Endothelial cell of umbilical vein (primary cell): ENCODE results near the gene BTBD8. TPM values are rescaled to one million over a fixed set of nuclear protein-coding genes. Genes with fewer than 3 reads are reported as not detected.
A peak's percentile ranks its signal among the peaks of the same experiment; 100 is the strongest.

Source experiments
- BruUV-seq: library from RNA; stranded (reverse); fragments of 400-500 nt; replicated peaks from 2 replicates; lab custom pipeline; 2021; lab: Mats Ljungman, UMichigan
- CTCF ChIA-PET: fragments of 300-600, 350-600 bp; sonication (Branson Sonifier 250); formaldehyde crosslinking; loops from one replicate; lab custom pipeline; 2021; ENCODE audit warnings: antibody characterized with exemption, inconsistent platforms; lab: Charles Lee
- POLR2A ChIA-PET: fragments of 300-600, 350-600 bp; sonication (Branson Sonifier 250); formaldehyde crosslinking; loops from one replicate; lab custom pipeline; 2021; ENCODE audit warnings: antibody characterized with exemption, inconsistent platforms; lab: Charles Lee
- DNase-seq: peaks from one replicate; pipeline ENCODE4 v3.0.0-alpha.2; 2011; ENCODE audit warnings: low read depth, low spot score
- FAIRE-seq: peaks from 2 replicates; lab custom pipeline; 2011; peaks lifted over from hg19 to GRCh38; lab: Jason Lieb, UNC
- H2AFZ ChIP-seq: 2 replicates; pipeline ENCODE4 v1.6.0; 2012; ENCODE audit warnings: low read depth, low read length, control low read depth, inconsistent platforms
- H3K27ac ChIP-seq: 2 replicates; pipeline ENCODE4 v1.5.1; 2011; ENCODE audit warnings: low read depth, mild to moderate bottlenecking, control low read depth, low read length, moderate library complexity; ENCODE audit not compliant: insufficient read depth
- H3K27me3 ChIP-seq, 2 experiments: 2 replicates each; pipeline versions ENCODE4 v1.6.0 to v1.6.1; 2011; ENCODE audit warnings: low read length in 2 of 2, mixed read lengths in 1 of 2; ENCODE audit not compliant: control insufficient read depth in 2 of 2, insufficient read depth in 2 of 2
- H3K36me3 ChIP-seq, 2 experiments: 2 replicates in 1 of 2; 3 replicates in 1 of 2; pipeline ENCODE4 v1.5.1; 2011; ENCODE audit warnings: low read length in 2 of 2, mild to moderate bottlenecking in 1 of 2, moderate library complexity in 1 of 2; ENCODE audit not compliant: control insufficient read depth in 2 of 2, insufficient read depth in 2 of 2; ENCODE audit errors: extremely low read depth in 1 of 2
- H3K4me1 ChIP-seq: 3 replicates; pipeline ENCODE4 v1.5.1; 2011; ENCODE audit warnings: mild to moderate bottlenecking, low read length; ENCODE audit not compliant: control insufficient read depth, insufficient read depth; ENCODE audit errors: extremely low read depth
- H3K4me2 ChIP-seq: 2 replicates; pipeline ENCODE4 v1.6.1; 2011; ENCODE audit warnings: low read length, control low read depth, mixed read lengths; ENCODE audit not compliant: insufficient read depth
- H3K4me3 ChIP-seq, 3 experiments: fragments of 200-600 bp in 1 of 3; sonication (generic), shearing (Covaris generic) in 1 of 3; replicated peaks in 1 of 3; 2 replicates each; pipeline ENCODE4 v1.5.1; 2011 to 2016; ENCODE audit warnings: control low read depth in 3 of 3, low read length in 3 of 3, mild to moderate bottlenecking in 2 of 3, inconsistent platforms in 1 of 3, low read depth in 1 of 3, moderate library complexity in 1 of 3; ENCODE audit not compliant: insufficient read depth in 1 of 3
- H3K79me2 ChIP-seq: 2 replicates; pipeline ENCODE4 v1.6.0; 2012; ENCODE audit warnings: low read length, inconsistent platforms; ENCODE audit not compliant: control insufficient read depth, insufficient read depth
- H3K9ac ChIP-seq: replicated peaks from 2 replicates; pipeline ENCODE3; 2011; ENCODE audit warnings: low read length, control low read depth; ENCODE audit not compliant: insufficient read depth; ENCODE audit errors: extremely low read depth
- H3K9me1 ChIP-seq: replicated peaks from 3 replicates; pipeline ENCODE4 v1.6.0; 2011; ENCODE audit warnings: mild to moderate bottlenecking, low read length; ENCODE audit not compliant: control insufficient read depth, insufficient read depth; ENCODE audit errors: extremely low read depth
- H3K9me3 ChIP-seq: replicated peaks from 2 replicates; pipeline ENCODE4 v1.5.1; 2012; ENCODE audit warnings: low read length, inconsistent platforms; ENCODE audit not compliant: control insufficient read depth, insufficient read depth
- H4K20me1 ChIP-seq: replicated peaks from 2 replicates; pipeline ENCODE3; 2011; ENCODE audit warnings: mild to moderate bottlenecking, low read length; ENCODE audit not compliant: control insufficient read depth, insufficient read depth; ENCODE audit errors: extremely low read depth
- CTCF ChIP-seq, 2 donors: IDR thresholded peaks; 1 replicate in 1 of 2; 2 replicates in 1 of 2; pipeline ENCODE4 v1.5.1; 2011; ENCODE audit warnings: low read length in 2 of 2, mild to moderate bottlenecking in 2 of 2, moderate library complexity in 2 of 2, control low read depth in 1 of 2, inconsistent platforms in 1 of 2, low read depth in 1 of 2; ENCODE audit not compliant: insufficient read depth in 1 of 2; ENCODE audit errors: extremely low read depth in 1 of 2
- EZH2 ChIP-seq: IDR thresholded peaks from 2 replicates; pipeline ENCODE4 v1.6.1; 2012; ENCODE audit warnings: borderline replicate concordance, low read depth, mild to moderate bottlenecking, moderate library complexity, low read length, inconsistent platforms; ENCODE audit not compliant: severe bottlenecking
- FOS ChIP-seq: IDR thresholded peaks from 2 replicates; pipeline ENCODE4 v1.6.1; 2011; ENCODE audit warnings: mild to moderate bottlenecking, low read length, moderate library complexity, borderline replicate concordance; ENCODE audit not compliant: insufficient read depth
- GATA2 ChIP-seq: IDR thresholded peaks from 2 replicates; pipeline ENCODE4 v1.7.0; 2011; ENCODE audit warnings: low read depth, mild to moderate bottlenecking, moderate library complexity, mixed read lengths, low read length; ENCODE audit not compliant: insufficient read length, insufficient read depth
- JUN ChIP-seq: IDR thresholded peaks from 2 replicates; pipeline ENCODE4 v1.6.1; 2011; ENCODE audit warnings: borderline replicate concordance, low read depth; ENCODE audit not compliant: insufficient read length, insufficient read depth
- MAX ChIP-seq: IDR thresholded peaks from 2 replicates; pipeline ENCODE4 v1.6.1; 2011; ENCODE audit not compliant: insufficient read depth, insufficient read length
- MYC ChIP-seq: IDR thresholded peaks from one replicate; pipeline ENCODE4 v1.6.1; 2011; ENCODE audit warnings: mild to moderate bottlenecking, low read depth, low read length
- POLR2A ChIP-seq: IDR thresholded peaks from 2 replicates; pipeline ENCODE4 v1.6.1; 2012; ENCODE audit warnings: low read depth, mild to moderate bottlenecking, control low read depth, low read length
- POLR2AphosphoS5 ChIP-seq: IDR thresholded peaks from 2 replicates; pipeline ENCODE4 v1.6.1; 2012; ENCODE audit warnings: low read depth, mild to moderate bottlenecking, control low read depth, low read length, moderate library complexity; ENCODE audit not compliant: insufficient read depth
- dilution Hi-C: fragments of 300-500 bp; cut with MboI; formaldehyde crosslinking; loops from one replicate; pipeline ENCODE4 v1.15.0; 2019; ENCODE audit warnings: low sequenced_read_pairs; ENCODE audit not compliant: extremely low pct_ligation_motif_present
- intact Hi-C: fragments of 100-400 bp; cut with micrococcal nuclease; formaldehyde crosslinking; loops from one replicate; pipeline ENCODE4 v1.10.0; 2022
- polyA plus RNA-seq, 4 experiments: library from polyadenylated mRNA; depleted of rRNA in 3 of 4; stranded (reverse) in 3 of 4; unstranded in 1 of 4; fragments of >200 nt; gene quantifications; 2 replicates each; pipeline versions ENCODE4 v1.2.1 to v1.2.3, GENCODE V29; 2011 to 2012; ENCODE audit warnings: missing spikeins in 1 of 4
- total RNA-seq: library from RNA; stranded (reverse); gene quantifications from 2 replicates; pipeline ENCODE4 v1.2.3, GENCODE V29; 2021

The BTBD8 gene
- total and polyA plus RNA-seq, 2 donors (not counting 3 experiments of a cell fraction or from before 2014, with no cell fraction given): 0.36 to 1.7 TPM

GRCh38 chr1:92117526-92117925, 37.4 kb downstream of the BTBD8 start:
- Histone ChIP-seq H3K4me3 (no peak overlapping the region), H3K79me2 (no peaks in the 10 kb centered on the region), H3K4me1 (peaks cover 8% of the 10 kb centered on the region), H3K27me3 (no peaks in the 10 kb centered on the region), H3K9ac (no peak overlapping the region), H3K27ac (no peak overlapping the region), H2AFZ (no peak overlapping the region), H3K9me3 (no peaks in the 10 kb centered on the region), H4K20me1 (no peaks in the 10 kb centered on the region), H3K36me3 (no peaks in the 10 kb centered on the region), H3K4me2 (peak overlapping the region; percentile 49), H3K9me1 (no peaks in the 10 kb centered on the region)
- intact Hi-C loops: no loop called here
- DNase-seq (peak; percentile 37), FAIRE-seq (peak; percentile 44)
- ChIA-PET POLR2A (interaction anchor here (0.5 kb wide), 1 partner anchor 1249 kb away, joined by 5 read pairs; no protein-coding TSS in a partner anchor), CTCF (interaction anchor here (0.8 to 2.0 kb wide), 4 partner anchors 9 to 174 kb away, joined by 3 to 6 read pairs (median 4); no protein-coding TSS in a partner anchor)
- TF ChIP-seq POLR2A (no peak), CTCF (IDR thresholded peaks at IDR 0.05; ENCODE audit: extremely low read depth in 1 of 2, insufficient read depth in 1 of 2, low read depth in 1 of 2, low read length in 2 of 2) (no peak), MYC (no peak), JUN (no peak), POLR2AphosphoS5 (no peak), GATA2 (no peak), EZH2 (no peak), MAX (no peak), FOS (no peak)
- BruUV-seq: no TSS peak
- dilution Hi-C loops: no loop called here
